Measurements from ENCODE around the gene ACACA.

GRCh38 chr17:37137070-37137610 is 269.5 kb downstream of the ACACA start:
- no peak for TF ChIP-seq RBAK (tag by site-specific recombination; IDR thresholded peaks at IDR 0.05)
- TF ChIP-seq, protein P1, sequence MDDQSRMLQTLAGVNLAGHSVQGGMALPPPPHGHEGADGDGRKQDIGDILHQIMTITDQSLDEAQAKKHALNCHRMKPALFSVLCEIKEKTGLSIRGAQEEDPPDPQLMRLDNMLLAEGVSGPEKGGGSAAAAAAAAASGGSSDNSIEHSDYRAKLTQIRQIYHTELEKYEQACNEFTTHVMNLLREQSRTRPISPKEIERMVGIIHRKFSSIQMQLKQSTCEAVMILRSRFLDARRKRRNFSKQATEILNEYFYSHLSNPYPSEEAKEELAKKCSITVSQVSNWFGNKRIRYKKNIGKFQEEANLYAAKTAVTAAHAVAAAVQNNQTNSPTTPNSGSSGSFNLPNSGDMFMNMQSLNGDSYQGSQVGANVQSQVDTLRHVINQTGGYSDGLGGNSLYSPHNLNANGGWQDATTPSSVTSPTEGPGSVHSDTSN (CRISPR knock-in tag; IDR thresholded peaks at IDR 0.05), result no peak
- no peak for TF ChIP-seq CTCF (tag by site-specific recombination; IDR thresholded peaks at IDR 0.05)
- no peak for TF ChIP-seq ZNF560 (tag by site-specific recombination; IDR thresholded peaks at IDR 0.05; ENCODE audit: borderline replicate concordance)
- no peak for TF ChIP-seq ZNF521 (tag by site-specific recombination; IDR thresholded peaks at IDR 0.05)
- TF ChIP-seq ZBTB7A (tag by site-specific recombination; IDR thresholded peaks at IDR 0.05; ENCODE audit: low read depth), result no peak
- TF ChIP-seq KLF16 (tag by site-specific recombination; IDR thresholded peaks at IDR 0.05), result no peak
- TF ChIP-seq ZNF791 (tag by site-specific recombination; IDR thresholded peaks at IDR 0.05), result no peak
- TF ChIP-seq, protein P2, sequence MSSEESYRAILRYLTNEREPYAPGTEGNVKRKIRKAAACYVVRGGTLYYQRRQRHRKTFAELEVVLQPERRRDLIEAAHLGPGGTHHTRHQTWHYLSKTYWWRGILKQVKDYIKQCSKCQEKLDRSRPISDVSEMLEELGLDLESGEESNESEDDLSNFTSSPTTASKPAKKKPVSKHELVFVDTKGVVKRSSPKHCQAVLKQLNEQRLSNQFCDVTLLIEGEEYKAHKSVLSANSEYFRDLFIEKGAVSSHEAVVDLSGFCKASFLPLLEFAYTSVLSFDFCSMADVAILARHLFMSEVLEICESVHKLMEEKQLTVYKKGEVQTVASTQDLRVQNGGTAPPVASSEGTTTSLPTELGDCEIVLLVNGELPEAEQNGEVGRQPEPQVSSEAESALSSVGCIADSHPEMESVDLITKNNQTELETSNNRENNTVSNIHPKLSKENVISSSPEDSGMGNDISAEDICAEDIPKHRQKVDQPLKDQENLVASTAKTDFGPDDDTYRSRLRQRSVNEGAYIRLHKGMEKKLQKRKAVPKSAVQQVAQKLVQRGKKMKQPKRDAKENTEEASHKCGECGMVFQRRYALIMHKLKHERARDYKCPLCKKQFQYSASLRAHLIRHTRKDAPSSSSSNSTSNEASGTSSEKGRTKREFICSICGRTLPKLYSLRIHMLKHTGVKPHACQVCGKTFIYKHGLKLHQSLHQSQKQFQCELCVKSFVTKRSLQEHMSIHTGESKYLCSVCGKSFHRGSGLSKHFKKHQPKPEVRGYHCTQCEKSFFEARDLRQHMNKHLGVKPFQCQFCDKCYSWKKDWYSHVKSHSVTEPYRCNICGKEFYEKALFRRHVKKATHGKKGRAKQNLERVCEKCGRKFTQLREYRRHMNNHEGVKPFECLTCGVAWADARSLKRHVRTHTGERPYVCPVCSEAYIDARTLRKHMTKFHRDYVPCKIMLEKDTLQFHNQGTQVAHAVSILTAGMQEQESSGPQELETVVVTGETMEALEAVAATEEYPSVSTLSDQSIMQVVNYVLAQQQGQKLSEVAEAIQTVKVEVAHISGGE (tag by site-specific recombination; conservative IDR thresholded peaks at IDR 0.05; ENCODE audit: low read depth), result no peak
- TF ChIP-seq ZNF366 (tag by site-specific recombination; conservative IDR thresholded peaks at IDR 0.05), result no peak
- TF ChIP-seq ZNF777 (tag by site-specific recombination; IDR thresholded peaks at IDR 0.05; ENCODE audit: borderline replicate concordance), result no peak
- TF ChIP-seq ZNF501 (tag by site-specific recombination; IDR thresholded peaks at IDR 0.05), result no peak
- TF ChIP-seq HOXA7 (CRISPR knock-in tag; IDR thresholded peaks at IDR 0.05; ENCODE audit: borderline replicate concordance), result no peak
- TF ChIP-seq ZNF544 (tag by site-specific recombination; IDR thresholded peaks at IDR 0.05), result no peak

Measured in HEK293 (cell line).